HepG2 (cell line): ENCODE results near the gene HSPA1L. TPM values are rescaled to one million over a fixed set of nuclear protein-coding genes. Genes with fewer than 3 reads are reported as not detected.

ENCODE experiments used
- ATF3 ChIP-seq: sonication (generic); formaldehyde crosslinking; IDR thresholded peaks from 2 replicates; pipeline ENCODE4 v1.4.0; 2020; ENCODE audit warnings: missing genetic modification reagents
- BCLAF1 ChIP-seq: fragments of 450-650 bp; IDR thresholded peaks from 2 replicates; pipeline ENCODE4 v1.6.1; 2017; ENCODE audit warnings: mild to moderate bottlenecking
- BHLHE40 ChIP-seq: IDR thresholded peaks from 2 replicates; pipeline ENCODE4 v1.6.1; 2011; ENCODE audit warnings: low read length, improper control_type of control experiment
- HCFC1 ChIP-seq: fragments of 150-350 bp; IDR thresholded peaks from 2 replicates; pipeline ENCODE4 v1.6.1; 2014; ENCODE audit warnings: low read depth, low read length
- HIC2 ChIP-seq: sonication (generic); formaldehyde crosslinking; IDR thresholded peaks from 2 replicates; pipeline ENCODE4 v1.9.0; 2022; ENCODE audit warnings: low read depth, missing genetic modification reagents
- HNF4A ChIP-seq: sonication (generic); formaldehyde crosslinking; IDR thresholded peaks from 2 replicates; pipeline ENCODE4 v1.4.0; 2020; ENCODE audit warnings: missing genetic modification reagents
- KDM5A ChIP-seq: fragments of 200-600 bp; sonication (generic); IDR thresholded peaks from 2 replicates; pipeline ENCODE4 v1.7.0; 2018; ENCODE audit warnings: antibody characterized with exemption, mild to moderate bottlenecking, low read length, borderline replicate concordance
- MAFF ChIP-seq: IDR thresholded peaks from 2 replicates; pipeline ENCODE4 v1.6.1; 2011; ENCODE audit warnings: low read depth, low read length, improper control_type of control experiment
- MIER2 ChIP-seq: IDR thresholded peaks from 2 replicates; pipeline ENCODE4 v1.6.1; 2016; ENCODE audit warnings: missing biosample characterization, missing genetic modification reagents
- NAIF1 ChIP-seq: sonication (generic); formaldehyde crosslinking; IDR thresholded peaks from 2 replicates; pipeline ENCODE4 v1.5.0; 2020; ENCODE audit warnings: mild to moderate bottlenecking, missing genetic modification reagents, borderline replicate concordance
- PHF8 ChIP-seq: sonication (generic); formaldehyde crosslinking; IDR thresholded peaks from 2 replicates; pipeline ENCODE4 v1.5.0; 2020; ENCODE audit warnings: missing genetic modification reagents
- TCF7L2 ChIP-seq: IDR thresholded peaks from 2 replicates; pipeline ENCODE4 v1.6.1; 2011; ENCODE audit warnings: mild to moderate bottlenecking, low read depth, low read length, moderate library complexity
- TFE3 ChIP-seq: IDR thresholded peaks from 2 replicates; pipeline ENCODE4 v1.6.1; 2016
- ZNF577 ChIP-seq: sonication (generic); formaldehyde crosslinking; IDR thresholded peaks from 2 replicates; pipeline ENCODE4 v1.4.0; 2020; ENCODE audit warnings: mild to moderate bottlenecking, low read depth, missing genetic modification reagents, borderline replicate concordance
- ZNF629 ChIP-seq: sonication (generic); formaldehyde crosslinking; conservative IDR thresholded peaks from 2 replicates; pipeline ENCODE4 v1.5.0; 2020; ENCODE audit warnings: missing genetic modification reagents
- ZNF687 ChIP-seq: sonication (generic); formaldehyde crosslinking; IDR thresholded peaks from 2 replicates; pipeline ENCODE4 v1.5.1; 2020; ENCODE audit warnings: mild to moderate bottlenecking, missing genetic modification reagents, moderate library complexity
- ZNF772 ChIP-seq: sonication (generic); formaldehyde crosslinking; IDR thresholded peaks from 2 replicates; pipeline ENCODE4 v1.5.0; 2020; ENCODE audit warnings: mild to moderate bottlenecking, missing genetic modification reagents
- ZNF781 ChIP-seq: sonication (generic); formaldehyde crosslinking; IDR thresholded peaks from 2 replicates; pipeline ENCODE4 v1.5.1; 2020; ENCODE audit warnings: borderline replicate concordance, mild to moderate bottlenecking, missing genetic modification reagents; ENCODE audit errors: not compliant biosample characterization
- polyA plus RNA-seq, 8 experiments: library from polyadenylated mRNA; depleted of rRNA in 3 of 8; stranded (reverse) in 7 of 8; unstranded in 1 of 8; fragments of >200 nt; fragmentation: Illumina TruSeq in 4 of 8; extraction: Trizol in 4 of 8; gene quantifications; 2 replicates each; pipeline versions ENCODE4 v1.2.1 to v1.2.3, GENCODE V29; 2011 to 2016; ENCODE audit warnings: low read depth in 4 of 8, missing spikeins in 1 of 8, mixed read lengths in 1 of 8; ENCODE audit not compliant: insufficient read depth in 1 of 8
- total RNA-seq, 5 experiments: library from RNA; depleted of rRNA; stranded (reverse); fragments of >200 nt; fragmentation: Illumina TruSeq; extraction: Trizol; gene quantifications; 2 replicates each; pipeline ENCODE4 v1.2.3, GENCODE V29; 2016; ENCODE audit warnings: low read depth in 1 of 5

Gene HSPA1L
- total and polyA plus RNA-seq, 2 of the 13 experiments (the other 11 are each of a cell fraction or from before 2014, with no cell fraction given) = 0.55 to 1.0 TPM

- TF ChIP-seq BCLAF1 (no peak), PHF8 (CRISPR knock-in tag) (peak; percentile 16; the same call in 1 of the 2 replicates), ZNF577 (CRISPR knock-in tag) (0 out of 2 replicates have a peak, but pooled peaks have one; percentile 67), ZNF687 (CRISPR knock-in tag) (peak; percentile 44), HCFC1 (peak; percentile 17; the same call in 1 of the 2 replicates), ZNF629 (CRISPR knock-in tag) (0 out of 2 replicates have a peak, but pooled peaks have one; percentile 6), ATF3 (no peak), KDM5A (peak; percentile 26; the same call in 1 of the 2 replicates), MIER2 (CRISPR knock-in tag) (0 out of 2 replicates have a peak, but pooled peaks have one; percentile 37), NAIF1 (CRISPR knock-in tag) (no peak), TCF7L2 (no peak), ZNF772 (CRISPR knock-in tag) (0 out of 2 replicates have a peak, but pooled peaks have one; percentile 53), ZNF781 (peak; percentile 26), MAFF (0 out of 2 replicates have a peak, but pooled peaks have one; percentile 19), TFE3 (0 out of 2 replicates have a peak, but pooled peaks have one; percentile 28), BHLHE40 (no peak), HNF4A (CRISPR knock-in tag) (peak; percentile 69), HIC2 (CRISPR knock-in tag) (peak; percentile 75)
Measured at GRCh38 chr6:31822036-31822821, 7.1 kb upstream of the HSPA1L start (continued).
